ENCODE data around the gene DIDO1.
"Not testable (repeated sequence)": the region's sequence is repeated elsewhere in the genome, so short reads cannot be mapped to it uniquely, and the experiment has no call there.

The DIDO1 gene

DNA sequence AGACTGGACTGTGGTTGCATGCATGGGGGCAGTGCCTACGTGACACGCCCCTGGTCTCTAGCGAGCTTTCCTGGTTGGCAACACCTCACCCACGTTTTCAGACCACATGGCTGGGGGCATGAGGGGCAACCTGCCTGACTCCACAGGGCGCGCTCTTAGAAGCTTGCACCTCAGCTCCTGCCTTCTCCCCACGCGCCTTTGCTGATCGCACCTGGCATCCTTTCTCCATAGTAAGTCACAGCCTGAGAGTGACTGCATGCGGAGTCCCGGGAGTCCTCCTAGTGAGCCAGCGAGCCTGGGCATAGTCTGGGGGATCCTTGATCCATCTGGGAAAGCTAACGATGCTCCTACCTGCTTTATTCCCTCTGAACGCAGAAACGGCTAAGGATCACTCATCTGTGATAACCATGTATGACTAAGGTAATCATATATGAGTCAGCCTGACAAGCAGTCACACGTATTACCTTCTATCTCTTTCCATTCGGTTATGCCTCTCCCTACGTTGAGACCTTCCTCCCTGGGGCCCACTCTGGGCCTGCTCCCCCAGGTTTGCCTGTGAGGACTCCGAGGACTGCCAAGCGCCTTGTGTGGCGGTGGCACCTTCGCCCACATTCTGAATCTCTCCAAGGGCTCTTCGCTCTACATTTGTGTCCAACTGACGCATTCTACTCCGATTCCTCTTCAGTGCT, 69.2 kb downstream of the DIDO1 start:
- DNase-seq (ENCODE audit: low read depth in 2 of 2), result no peak

- DNase-seq (ENCODE audit: low read depth in 2 of 2), result no peak
Measured at GRCh38 chr20:62855120-62855519, 71.2 kb downstream of the DIDO1 start.

GRCh38 chr20:62854121-62854520, 72.2 kb downstream of the DIDO1 start:
- DNase-seq (ENCODE audit: low read depth in 2 of 2), result no peak

- not testable (repeated sequence) for DNase-seq (ENCODE audit: low read depth in 2 of 2)
Measured at GRCh38 chr20:62853304-62853703, 73.0 kb downstream of the DIDO1 start.

GRCh38 chr20:62852841-62853240, 73.5 kb downstream of the DIDO1 start:
- DNase-seq (ENCODE audit: low read depth in 2 of 2), result no peak

GRCh38 chr20:62852196-62852595, 74.1 kb downstream of the DIDO1 start:
- no peak for DNase-seq (ENCODE audit: low read depth in 2 of 2)

DNA sequence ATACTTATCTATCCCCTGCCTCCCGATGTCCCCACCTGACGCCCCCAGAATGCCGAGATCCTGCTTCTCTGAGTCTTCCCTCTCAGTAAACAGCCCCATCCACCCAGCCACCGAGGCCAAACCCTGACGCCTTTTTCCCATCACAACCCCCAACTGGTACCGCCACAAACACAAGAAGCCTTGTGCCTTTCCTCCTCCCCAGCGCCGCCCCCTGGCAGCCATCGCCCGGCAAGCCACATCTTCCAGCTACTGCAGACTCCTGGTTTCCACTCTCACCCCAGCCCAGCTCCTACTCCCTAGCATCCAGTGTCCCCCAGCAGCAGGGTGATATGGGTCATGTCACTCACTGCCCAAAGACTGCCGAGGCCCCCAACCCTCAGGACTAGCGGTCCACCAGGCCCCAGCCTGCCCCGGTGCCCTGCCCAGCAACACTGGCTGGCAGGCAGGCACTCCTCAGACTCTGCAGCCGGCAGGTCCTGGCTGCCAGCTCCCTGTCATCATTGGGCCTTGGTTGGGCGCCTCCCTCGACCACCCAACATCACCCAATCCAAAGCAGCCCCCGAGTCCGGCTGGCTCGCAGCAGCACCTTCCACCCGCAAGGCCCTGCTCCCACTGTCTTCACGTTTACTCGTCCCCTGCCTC, 75.9 kb downstream of the DIDO1 start:
- no peak for DNase-seq (ENCODE audit: low read depth in 2 of 2)

GRCh38 chr20:62849431-62849830, 76.9 kb downstream of the DIDO1 start:
- DNase-seq (ENCODE audit: low read depth in 2 of 2), result no peak

DNA sequence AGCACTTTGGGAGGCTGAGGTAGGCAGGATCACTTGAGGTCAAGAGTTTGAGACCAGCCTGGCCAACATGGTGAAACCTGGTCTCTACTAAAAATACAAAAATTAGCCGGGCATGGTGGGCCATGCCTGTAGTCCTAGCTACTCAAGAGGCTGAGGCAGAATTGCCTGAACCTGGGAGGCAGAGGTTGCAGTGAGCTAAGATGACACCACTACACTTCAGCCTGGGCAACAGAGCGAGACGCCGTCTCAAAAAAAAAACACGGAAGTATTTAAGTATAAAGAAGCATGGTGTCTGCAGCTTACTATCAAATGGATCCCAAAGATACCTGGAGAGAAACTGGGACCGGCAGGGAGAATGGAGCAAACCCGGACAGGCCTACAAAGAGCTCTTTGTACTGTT, 77.4 kb downstream of the DIDO1 start:
- DNase-seq (ENCODE audit: low read depth in 2 of 2), result not testable (repeated sequence)

GRCh38 chr20:62846166-62846890, 80.0 kb downstream of the DIDO1 start:
- DNase-seq (ENCODE audit: low read depth in 2 of 2), result no peak

- no peak for DNase-seq (ENCODE audit: low read depth in 2 of 2)
Measured at GRCh38 chr20:62845416-62846160, 80.7 kb downstream of the DIDO1 start.

- DNase-seq (ENCODE audit: low read depth in 2 of 2), result no peak
Measured at GRCh38 chr20:62844182-62844581, 82.1 kb downstream of the DIDO1 start.

- no peak for DNase-seq (ENCODE audit: low read depth in 2 of 2)
Measured at GRCh38 chr20:62843656-62844055, 82.6 kb downstream of the DIDO1 start.

- no peak for DNase-seq (ENCODE audit: low read depth in 2 of 2)
Measured at GRCh38 chr20:62841705-62842212, 84.5 kb downstream of the DIDO1 start.

- no peak for DNase-seq (ENCODE audit: low read depth in 2 of 2)
Measured at GRCh38 chr20:62840244-62841197, 85.8 kb downstream of the DIDO1 start.

- no peak for DNase-seq (ENCODE audit: low read depth in 2 of 2)
Measured at GRCh38 chr20:62839816-62840215, 86.5 kb downstream of the DIDO1 start.

- DNase-seq (ENCODE audit: low read depth in 2 of 2), result no peak
Measured at GRCh38 chr20:62839261-62839660, 87.0 kb downstream of the DIDO1 start.

- DNase-seq (ENCODE audit: low read depth in 2 of 2), result no peak
Measured at GRCh38 chr20:62838128-62838891, 88.0 kb downstream of the DIDO1 start.

DNA sequence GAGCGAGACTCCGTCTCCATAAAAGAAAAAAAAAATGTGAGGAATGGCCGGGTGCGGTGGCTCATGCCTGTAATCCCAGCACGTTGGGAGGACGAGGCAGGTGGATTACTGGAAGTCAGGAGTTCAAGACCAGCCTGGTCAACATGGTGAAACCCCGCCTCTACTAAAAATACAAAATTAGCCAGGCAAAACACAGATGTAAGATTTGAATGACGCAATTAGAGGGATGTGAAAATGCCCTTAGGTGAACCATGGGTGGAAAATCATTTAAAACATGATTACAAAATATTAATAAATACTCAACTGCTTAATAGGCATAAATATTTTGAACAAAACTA, 88.5 kb downstream of the DIDO1 start:
- no peak for DNase-seq (ENCODE audit: low read depth in 2 of 2)

- no peak for DNase-seq (ENCODE audit: low read depth in 2 of 2)
Measured at GRCh38 chr20:62836967-62837490, 89.3 kb downstream of the DIDO1 start.

Measured in stimulated activated CD4-positive, alpha-beta T cell treated with anti-CD3 and anti-CD28 coated beads, Interleukin-1b, Interleukin-23, amount 100 ng/mL, for 1 hour (primary cell).